HEK293 (cell line): ENCODE measurements around the gene CHSY1.

Experiments
- CTCF ChIA-PET: fragments of 350-600 bp; formaldehyde crosslinking; extraction: SDS; loops from one replicate; lab custom pipeline; 2021; ENCODE audit warnings: antibody characterized with exemption; lab: Yijun Ruan, JAX
- POLR2A ChIA-PET: fragments of 300-600 bp; formaldehyde crosslinking; extraction: SDS; loops from one replicate; lab custom pipeline; 2020; ENCODE audit warnings: antibody characterized with exemption, inconsistent platforms; lab: Yijun Ruan, JAX
- H3K27ac ChIP-seq: fragments of 200-500 bp; sonication (Bioruptor generic); 2 replicates; pipeline ENCODE4 v1.5.1; 2014; ENCODE audit warnings: low read depth, low read length, control low read depth, inconsistent platforms; ENCODE audit errors: extremely low read depth
- H3K36me3 ChIP-seq, 2 experiments: fragments of 200-500 bp in 1 of 2; sonication (Bioruptor generic) in 1 of 2; 1 replicate in 1 of 2; 2 replicates in 1 of 2; pipeline ENCODE4 v1.5.1; 2014 to 2017; ENCODE audit warnings: inconsistent platforms in 2 of 2, low read length in 2 of 2; ENCODE audit not compliant: control insufficient read depth in 2 of 2, insufficient read depth in 1 of 2
- H3K4me1 ChIP-seq: fragments of 200-500 bp; sonication (Bioruptor generic); 2 replicates; pipeline ENCODE4 v1.5.1; 2014; ENCODE audit warnings: mild to moderate bottlenecking, low read length, inconsistent platforms; ENCODE audit not compliant: control insufficient read depth, insufficient read depth
- H3K4me3 ChIP-seq: 2 replicates; pipeline ENCODE4 v1.5.1; 2011; ENCODE audit warnings: low read depth, mild to moderate bottlenecking, control low read depth, low read length, moderate library complexity
- H3K9me3 ChIP-seq: fragments of 200-500 bp; sonication (Bioruptor generic); 2 replicates; pipeline ENCODE4 v1.5.1; 2014; ENCODE audit warnings: low read depth, low read length, inconsistent platforms; ENCODE audit not compliant: control insufficient read depth, insufficient read depth
- ZBTB7A ChIP-seq: fragments of 450-650 bp; formaldehyde crosslinking; IDR thresholded peaks from 2 replicates; pipeline ENCODE4 v1.5.1; 2016; ENCODE audit warnings: low read depth, missing biosample characterization, missing genetic modification characterization
- ZNF121 ChIP-seq: fragments of 450-650 bp; formaldehyde crosslinking; IDR thresholded peaks from 2 replicates; pipeline ENCODE4 v1.5.1; 2016; ENCODE audit warnings: missing biosample characterization, missing genetic modification characterization
- ZNF610 ChIP-seq: fragments of 450-650 bp; formaldehyde crosslinking; IDR thresholded peaks from 2 replicates; pipeline ENCODE4 v1.5.1; 2016; ENCODE audit warnings: missing biosample characterization, missing genetic modification characterization, borderline replicate concordance
- ZNF747 ChIP-seq: fragments of 450-650 bp; formaldehyde crosslinking; IDR thresholded peaks from 2 replicates; pipeline ENCODE4 v1.5.1; 2016; ENCODE audit warnings: missing biosample characterization, missing genetic modification characterization
- ZNF768 ChIP-seq: fragments of 450-650 bp; formaldehyde crosslinking; IDR thresholded peaks from 2 replicates; pipeline ENCODE4 v1.5.1; 2018; ENCODE audit warnings: missing biosample characterization, mild to moderate bottlenecking, missing genetic modification characterization
- TF ChIP-seq, protein P1 (sequence below): fragments of 450-650 bp; formaldehyde crosslinking; IDR thresholded peaks from 2 replicates; pipeline ENCODE4 v1.5.1; 2016; ENCODE audit warnings: missing biosample characterization, missing genetic modification characterization, borderline replicate concordance
- TF ChIP-seq, protein P2 (sequence below): fragments of 450-650 bp; formaldehyde crosslinking; IDR thresholded peaks from 2 replicates; pipeline ENCODE4 v1.5.1; 2016; ENCODE audit warnings: missing biosample characterization, missing genetic modification characterization, borderline replicate concordance
- TF ChIP-seq, protein P3 (sequence below): fragments of 450-650 bp; formaldehyde crosslinking; IDR thresholded peaks from 2 replicates; pipeline ENCODE4 v1.5.1; 2016; ENCODE audit warnings: missing biosample characterization, missing genetic modification characterization
- TF ChIP-seq, protein P4 (sequence below): fragments of 450-650 bp; IDR thresholded peaks from 2 replicates; pipeline ENCODE4 v1.5.1; 2018; ENCODE audit warnings: missing biosample characterization, mild to moderate bottlenecking, missing genetic modification characterization
- TF ChIP-seq, protein P5 (sequence below): fragments of 450-650 bp; formaldehyde crosslinking; conservative IDR thresholded peaks from 2 replicates; pipeline ENCODE4 v1.5.1; 2016; ENCODE audit warnings: low read depth, missing biosample characterization, missing genetic modification characterization
- TF ChIP-seq, protein P6 (sequence below): fragments of 450-650 bp; formaldehyde crosslinking; IDR thresholded peaks from 2 replicates; pipeline ENCODE4 v1.5.1; 2016; ENCODE audit warnings: missing biosample characterization, missing genetic modification characterization

CHSY1 gene

DNA sequence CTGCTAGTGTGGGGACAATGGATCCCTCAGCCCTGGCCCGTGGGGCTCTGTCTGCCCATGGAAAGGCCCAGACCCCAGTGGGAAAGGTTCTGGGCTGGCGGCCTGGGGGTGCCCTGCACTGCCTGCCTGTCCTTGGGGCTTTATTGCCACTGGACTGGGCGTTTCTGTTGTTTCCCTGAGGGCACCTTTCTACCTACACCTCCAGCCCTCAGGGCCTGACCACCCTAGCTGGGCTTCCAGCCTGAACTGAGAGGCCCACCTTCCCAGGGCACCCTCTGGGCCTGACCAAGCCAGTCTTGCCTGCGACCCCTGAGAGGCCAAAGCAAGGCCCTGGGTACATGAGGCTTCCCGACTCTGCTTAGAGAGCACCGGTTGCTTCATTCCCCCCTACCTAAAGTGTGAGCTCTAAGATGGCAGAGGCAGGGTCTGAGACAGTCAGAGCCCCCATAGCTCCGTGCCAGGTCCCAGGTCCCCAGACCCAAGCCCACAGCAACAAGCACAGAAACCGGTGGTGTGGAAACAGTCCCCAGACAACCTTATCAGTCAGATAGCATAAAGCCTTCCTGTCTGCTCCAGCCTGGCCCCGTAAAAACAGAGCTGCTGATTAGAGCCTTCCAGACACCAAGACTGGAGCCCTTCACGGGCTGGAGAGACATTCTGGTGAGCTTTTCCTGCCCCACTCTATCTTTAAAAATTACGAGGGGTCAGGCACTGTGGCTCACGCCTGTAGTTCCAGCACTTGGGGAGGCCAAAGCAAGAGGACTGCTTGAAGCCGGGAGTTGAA lies 102.8 kb downstream of the CHSY1 start:
- peaks cover 6% of the 10 kb centered on the region for H3K4me1 ChIP-seq
- H3K9me3 ChIP-seq = no peaks in the 10 kb centered on the region
- TF ChIP-seq, protein P1, sequence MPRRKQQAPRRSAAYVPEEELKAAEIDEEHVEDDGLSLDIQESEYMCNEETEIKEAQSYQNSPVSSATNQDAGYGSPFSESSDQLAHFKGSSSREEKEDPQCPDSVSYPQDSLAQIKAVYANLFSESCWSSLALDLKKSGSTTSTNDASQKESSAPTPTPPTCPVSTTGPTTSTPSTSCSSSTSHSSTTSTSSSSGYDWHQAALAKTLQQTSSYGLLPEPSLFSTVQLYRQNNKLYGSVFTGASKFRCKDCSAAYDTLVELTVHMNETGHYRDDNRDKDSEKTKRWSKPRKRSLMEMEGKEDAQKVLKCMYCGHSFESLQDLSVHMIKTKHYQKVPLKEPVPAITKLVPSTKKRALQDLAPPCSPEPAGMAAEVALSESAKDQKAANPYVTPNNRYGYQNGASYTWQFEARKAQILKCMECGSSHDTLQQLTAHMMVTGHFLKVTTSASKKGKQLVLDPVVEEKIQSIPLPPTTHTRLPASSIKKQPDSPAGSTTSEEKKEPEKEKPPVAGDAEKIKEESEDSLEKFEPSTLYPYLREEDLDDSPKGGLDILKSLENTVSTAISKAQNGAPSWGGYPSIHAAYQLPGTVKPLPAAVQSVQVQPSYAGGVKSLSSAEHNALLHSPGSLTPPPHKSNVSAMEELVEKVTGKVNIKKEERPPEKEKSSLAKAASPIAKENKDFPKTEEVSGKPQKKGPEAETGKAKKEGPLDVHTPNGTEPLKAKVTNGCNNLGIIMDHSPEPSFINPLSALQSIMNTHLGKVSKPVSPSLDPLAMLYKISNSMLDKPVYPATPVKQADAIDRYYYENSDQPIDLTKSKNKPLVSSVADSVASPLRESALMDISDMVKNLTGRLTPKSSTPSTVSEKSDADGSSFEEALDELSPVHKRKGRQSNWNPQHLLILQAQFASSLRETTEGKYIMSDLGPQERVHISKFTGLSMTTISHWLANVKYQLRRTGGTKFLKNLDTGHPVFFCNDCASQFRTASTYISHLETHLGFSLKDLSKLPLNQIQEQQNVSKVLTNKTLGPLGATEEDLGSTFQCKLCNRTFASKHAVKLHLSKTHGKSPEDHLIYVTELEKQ (tag by site-specific recombination) = no peak
- no peak for TF ChIP-seq ZBTB7A (tag by site-specific recombination)
- TF ChIP-seq, protein P2, sequence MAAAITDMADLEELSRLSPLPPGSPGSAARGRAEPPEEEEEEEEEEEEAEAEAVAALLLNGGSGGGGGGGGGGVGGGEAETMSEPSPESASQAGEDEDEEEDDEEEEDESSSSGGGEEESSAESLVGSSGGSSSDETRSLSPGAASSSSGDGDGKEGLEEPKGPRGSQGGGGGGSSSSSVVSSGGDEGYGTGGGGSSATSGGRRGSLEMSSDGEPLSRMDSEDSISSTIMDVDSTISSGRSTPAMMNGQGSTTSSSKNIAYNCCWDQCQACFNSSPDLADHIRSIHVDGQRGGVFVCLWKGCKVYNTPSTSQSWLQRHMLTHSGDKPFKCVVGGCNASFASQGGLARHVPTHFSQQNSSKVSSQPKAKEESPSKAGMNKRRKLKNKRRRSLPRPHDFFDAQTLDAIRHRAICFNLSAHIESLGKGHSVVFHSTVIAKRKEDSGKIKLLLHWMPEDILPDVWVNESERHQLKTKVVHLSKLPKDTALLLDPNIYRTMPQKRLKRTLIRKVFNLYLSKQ (tag by site-specific recombination) = no peak
- H3K27ac ChIP-seq = no peak overlapping the region; the same call in 1 of the 2 replicates
- POLR2A ChIA-PET = interaction anchor here (0.8 kb wide), 1 partner anchor 23 kb away, joined by 3 read pairs; no protein-coding TSS in a partner anchor
- CTCF ChIA-PET = interaction anchor here (0.6 to 0.9 kb wide), 3 partner anchors 61 to 764 kb away, joined by 3 read pairs; no protein-coding TSS in a partner anchor
- H3K36me3 ChIP-seq = no peaks in the 10 kb centered on the region
- no peak overlapping the region for H3K4me3 ChIP-seq

DNA sequence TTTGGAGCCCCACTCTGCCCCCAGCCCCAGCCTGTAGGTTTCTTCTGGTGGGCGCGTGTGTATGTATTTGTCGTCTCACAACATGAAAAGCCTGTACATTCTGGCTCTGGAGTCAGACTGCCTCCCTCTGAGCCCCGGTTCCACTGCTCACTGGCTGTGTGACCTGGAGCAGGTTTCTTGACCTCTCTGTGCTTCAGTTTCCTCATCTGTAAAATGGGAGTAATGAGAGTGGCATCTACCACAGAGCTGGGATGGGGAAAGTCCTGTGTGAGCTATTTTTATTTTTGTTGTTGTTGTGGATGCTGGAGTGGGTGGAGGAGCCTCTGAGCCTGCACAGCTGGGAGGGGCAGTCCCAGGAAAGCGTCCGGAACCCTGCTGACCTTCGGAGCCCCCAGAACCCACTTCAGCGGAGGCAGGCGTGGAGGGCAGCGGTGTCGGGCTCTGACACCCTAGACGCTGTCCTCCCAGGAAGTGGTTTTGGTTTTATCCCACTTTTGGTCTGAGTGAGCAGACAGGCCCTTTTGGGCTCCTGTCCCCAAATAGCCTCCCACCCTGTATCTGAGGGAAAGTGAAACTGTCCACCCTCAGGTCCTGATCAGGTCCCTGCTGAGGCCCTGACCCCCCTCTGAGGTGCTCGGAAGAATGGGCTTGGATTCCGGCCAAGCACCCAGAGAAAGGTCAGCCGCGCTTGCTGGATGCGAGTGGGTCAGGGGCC lies 103.5 kb downstream of the CHSY1 start:
- ChIA-PET POLR2A (interaction anchor here (0.8 kb wide), 1 partner anchor 24 kb away, joined by 3 read pairs; no protein-coding TSS in a partner anchor), CTCF (no interaction called here)
- Histone ChIP-seq H3K4me1 (peaks cover 6% of the 10 kb centered on the region), H3K36me3 (no peaks in the 10 kb centered on the region), H3K4me3 (no peak overlapping the region), H3K27ac (no peak overlapping the region), H3K9me3 (no peaks in the 10 kb centered on the region)
- TF ChIP-seq ZNF121 (tag by site-specific recombination) (0 out of 2 replicates have a peak, but pooled peaks have one; percentile 3), ZNF768 (tag by site-specific recombination) (peak; percentile 63; the same call in 1 of the 2 replicates)
- TF ChIP-seq, protein P3, sequence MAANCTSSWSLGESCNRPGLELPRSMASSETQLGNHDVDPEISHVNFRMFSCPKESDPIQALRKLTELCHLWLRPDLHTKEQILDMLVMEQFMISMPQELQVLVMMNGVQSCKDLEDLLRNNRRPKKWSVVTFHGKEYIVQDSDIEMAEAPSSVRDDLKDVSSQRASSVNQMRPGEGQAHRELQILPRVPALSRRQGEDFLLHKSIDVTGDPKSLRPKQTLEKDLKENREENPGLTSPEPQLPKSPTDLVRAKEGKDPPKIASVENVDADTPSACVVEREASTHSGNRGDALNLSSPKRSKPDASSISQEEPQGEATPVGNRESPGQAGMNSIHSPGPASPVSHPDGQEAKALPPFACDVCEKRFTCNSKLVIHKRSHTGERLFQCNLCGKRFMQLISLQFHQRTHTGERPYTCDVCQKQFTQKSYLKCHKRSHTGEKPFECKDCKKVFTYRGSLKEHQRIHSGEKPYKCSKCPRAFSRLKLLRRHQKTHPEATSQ = no peak
- TF ChIP-seq, protein P4, sequence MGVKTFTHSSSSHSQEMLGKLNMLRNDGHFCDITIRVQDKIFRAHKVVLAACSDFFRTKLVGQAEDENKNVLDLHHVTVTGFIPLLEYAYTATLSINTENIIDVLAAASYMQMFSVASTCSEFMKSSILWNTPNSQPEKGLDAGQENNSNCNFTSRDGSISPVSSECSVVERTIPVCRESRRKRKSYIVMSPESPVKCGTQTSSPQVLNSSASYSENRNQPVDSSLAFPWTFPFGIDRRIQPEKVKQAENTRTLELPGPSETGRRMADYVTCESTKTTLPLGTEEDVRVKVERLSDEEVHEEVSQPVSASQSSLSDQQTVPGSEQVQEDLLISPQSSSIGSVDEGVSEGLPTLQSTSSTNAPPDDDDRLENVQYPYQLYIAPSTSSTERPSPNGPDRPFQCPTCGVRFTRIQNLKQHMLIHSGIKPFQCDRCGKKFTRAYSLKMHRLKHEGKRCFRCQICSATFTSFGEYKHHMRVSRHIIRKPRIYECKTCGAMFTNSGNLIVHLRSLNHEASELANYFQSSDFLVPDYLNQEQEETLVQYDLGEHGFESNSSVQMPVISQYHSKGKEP (tag by site-specific recombination) = no peak
- TF ChIP-seq, all 188 proteins: peak for 2

DNA sequence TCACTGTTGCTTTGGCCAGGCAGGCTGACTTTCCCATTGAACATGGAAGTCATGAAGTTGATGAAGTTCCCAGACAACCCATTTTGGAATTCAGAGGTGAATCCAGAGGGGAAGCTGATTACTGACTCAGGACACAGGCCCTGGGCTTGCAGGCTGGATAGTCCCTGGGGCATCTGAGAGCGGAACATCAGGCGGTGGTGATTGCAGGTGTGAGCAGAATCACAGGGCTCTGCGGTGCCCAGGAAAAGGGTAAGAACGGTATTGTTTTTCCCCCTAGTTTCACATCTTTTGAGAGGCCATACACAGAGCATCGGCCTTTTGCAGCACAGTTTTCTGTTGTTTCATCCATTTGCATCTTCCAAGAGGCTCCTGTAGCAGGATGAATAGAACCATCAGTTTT lies 104.7 kb downstream of the CHSY1 start:
- Histone ChIP-seq H3K4me1 (peaks cover 6% of the 10 kb centered on the region), H3K4me3 (no peak overlapping the region), H3K36me3 (no peaks in the 10 kb centered on the region), H3K27ac (no peak overlapping the region), H3K9me3 (no peaks in the 10 kb centered on the region)
- CTCF ChIA-PET = no interaction called here
- POLR2A ChIA-PET = no interaction called here
- TF ChIP-seq, protein P5, sequence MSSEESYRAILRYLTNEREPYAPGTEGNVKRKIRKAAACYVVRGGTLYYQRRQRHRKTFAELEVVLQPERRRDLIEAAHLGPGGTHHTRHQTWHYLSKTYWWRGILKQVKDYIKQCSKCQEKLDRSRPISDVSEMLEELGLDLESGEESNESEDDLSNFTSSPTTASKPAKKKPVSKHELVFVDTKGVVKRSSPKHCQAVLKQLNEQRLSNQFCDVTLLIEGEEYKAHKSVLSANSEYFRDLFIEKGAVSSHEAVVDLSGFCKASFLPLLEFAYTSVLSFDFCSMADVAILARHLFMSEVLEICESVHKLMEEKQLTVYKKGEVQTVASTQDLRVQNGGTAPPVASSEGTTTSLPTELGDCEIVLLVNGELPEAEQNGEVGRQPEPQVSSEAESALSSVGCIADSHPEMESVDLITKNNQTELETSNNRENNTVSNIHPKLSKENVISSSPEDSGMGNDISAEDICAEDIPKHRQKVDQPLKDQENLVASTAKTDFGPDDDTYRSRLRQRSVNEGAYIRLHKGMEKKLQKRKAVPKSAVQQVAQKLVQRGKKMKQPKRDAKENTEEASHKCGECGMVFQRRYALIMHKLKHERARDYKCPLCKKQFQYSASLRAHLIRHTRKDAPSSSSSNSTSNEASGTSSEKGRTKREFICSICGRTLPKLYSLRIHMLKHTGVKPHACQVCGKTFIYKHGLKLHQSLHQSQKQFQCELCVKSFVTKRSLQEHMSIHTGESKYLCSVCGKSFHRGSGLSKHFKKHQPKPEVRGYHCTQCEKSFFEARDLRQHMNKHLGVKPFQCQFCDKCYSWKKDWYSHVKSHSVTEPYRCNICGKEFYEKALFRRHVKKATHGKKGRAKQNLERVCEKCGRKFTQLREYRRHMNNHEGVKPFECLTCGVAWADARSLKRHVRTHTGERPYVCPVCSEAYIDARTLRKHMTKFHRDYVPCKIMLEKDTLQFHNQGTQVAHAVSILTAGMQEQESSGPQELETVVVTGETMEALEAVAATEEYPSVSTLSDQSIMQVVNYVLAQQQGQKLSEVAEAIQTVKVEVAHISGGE (tag by site-specific recombination) = no peak
- TF ChIP-seq, protein P6, sequence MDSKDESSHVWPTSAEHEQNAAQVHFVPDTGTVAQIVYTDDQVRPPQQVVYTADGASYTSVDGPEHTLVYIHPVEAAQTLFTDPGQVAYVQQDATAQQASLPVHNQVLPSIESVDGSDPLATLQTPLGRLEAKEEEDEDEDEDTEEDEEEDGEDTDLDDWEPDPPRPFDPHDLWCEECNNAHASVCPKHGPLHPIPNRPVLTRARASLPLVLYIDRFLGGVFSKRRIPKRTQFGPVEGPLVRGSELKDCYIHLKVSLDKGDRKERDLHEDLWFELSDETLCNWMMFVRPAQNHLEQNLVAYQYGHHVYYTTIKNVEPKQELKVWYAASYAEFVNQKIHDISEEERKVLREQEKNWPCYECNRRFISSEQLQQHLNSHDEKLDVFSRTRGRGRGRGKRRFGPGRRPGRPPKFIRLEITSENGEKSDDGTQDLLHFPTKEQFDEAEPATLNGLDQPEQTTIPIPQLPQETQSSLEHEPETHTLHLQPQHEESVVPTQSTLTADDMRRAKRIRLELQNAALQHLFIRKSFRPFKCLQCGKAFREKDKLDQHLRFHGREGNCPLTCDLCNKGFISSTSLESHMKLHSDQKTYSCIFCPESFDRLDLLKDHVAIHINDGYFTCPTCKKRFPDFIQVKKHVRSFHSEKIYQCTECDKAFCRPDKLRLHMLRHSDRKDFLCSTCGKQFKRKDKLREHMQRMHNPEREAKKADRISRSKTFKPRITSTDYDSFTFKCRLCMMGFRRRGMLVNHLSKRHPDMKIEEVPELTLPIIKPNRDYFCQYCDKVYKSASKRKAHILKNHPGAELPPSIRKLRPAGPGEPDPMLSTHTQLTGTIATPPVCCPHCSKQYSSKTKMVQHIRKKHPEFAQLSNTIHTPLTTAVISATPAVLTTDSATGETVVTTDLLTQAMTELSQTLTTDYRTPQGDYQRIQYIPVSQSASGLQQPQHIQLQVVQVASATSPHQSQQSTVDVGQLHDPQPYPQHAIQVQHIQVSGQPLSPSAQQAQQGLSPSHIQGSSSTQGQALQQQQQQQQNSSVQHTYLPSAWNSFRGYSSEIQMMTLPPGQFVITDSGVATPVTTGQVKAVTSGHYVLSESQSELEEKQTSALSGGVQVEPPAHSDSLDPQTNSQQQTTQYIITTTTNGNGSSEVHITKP (tag by site-specific recombination) = peak; percentile 38; the same call in 1 of the 2 replicates
- TF ChIP-seq ZNF610 (tag by site-specific recombination) (no peak), ZNF747 (tag by site-specific recombination) (no peak)
